ENCODE data around the gene NANOGP8. TPM values are rescaled to one million over a fixed set of nuclear protein-coding genes. Genes with fewer than 3 reads are reported as not detected.

The NANOGP8 gene
- total and polyA plus RNA-seq, 4 donors, result 0.17 TPM; not detected in 3

DNA sequence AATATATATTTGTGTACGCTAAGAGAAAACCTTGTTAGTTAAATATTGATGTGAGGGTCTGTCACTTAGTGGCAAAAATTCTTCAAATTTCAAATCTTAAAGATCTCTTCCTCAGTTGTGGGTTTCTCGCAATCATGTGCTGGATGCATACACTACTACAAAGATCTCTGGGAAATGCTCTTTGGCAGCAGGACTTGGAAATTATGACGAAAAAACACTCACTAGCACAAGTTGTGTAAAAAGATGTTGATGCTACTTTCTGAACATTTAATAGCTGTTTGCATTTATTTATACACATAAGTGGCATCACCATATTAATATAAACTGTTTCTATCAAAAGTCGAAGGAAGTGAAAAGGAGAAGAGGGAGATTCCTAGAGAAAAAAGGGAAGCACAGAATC lies 10.8 kb upstream of the NANOGP8 start (continued):
- TF ChIP-seq YY1 (IDR thresholded peaks at IDR 0.05) (no peak), FOXA1 (IDR thresholded peaks at IDR 0.05) (no peak)
- TF ChIP-seq, protein P1, sequence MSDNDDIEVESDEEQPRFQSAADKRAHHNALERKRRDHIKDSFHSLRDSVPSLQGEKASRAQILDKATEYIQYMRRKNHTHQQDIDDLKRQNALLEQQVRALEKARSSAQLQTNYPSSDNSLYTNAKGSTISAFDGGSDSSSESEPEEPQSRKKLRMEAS (IDR thresholded peaks at IDR 0.05), result no peak

GRCh38 chr15:35092846-35093245 lies 7.8 kb upstream of the NANOGP8 start:
- Histone ChIP-seq H3K4me1 (ENCODE audit: control insufficient read depth in 4 of 4, insufficient read depth in 4 of 4, low read length in 3 of 4) (no peaks in the 10 kb centered on the region), H3K9me3 (ENCODE audit: control insufficient read depth in 4 of 4, low read length in 3 of 4) (no peaks in the 10 kb centered on the region), H3K9ac (ENCODE audit: low read depth in 1 of 2, low read length in 2 of 2) (no peak overlapping the region), H3K36me3 (ENCODE audit: control insufficient read depth in 4 of 4, insufficient read depth in 3 of 4, low read depth in 1 of 4, low read length in 3 of 4) (no peaks in the 10 kb centered on the region), H3K27ac (ENCODE audit: low read depth in 1 of 2, low read length in 2 of 2) (no peak overlapping the region), H3K4me3 (ENCODE audit: low read depth in 1 of 3, low read length in 3 of 3) (no peak overlapping the region), H3K27me3 (ENCODE audit: control insufficient read depth in 4 of 4, insufficient read depth in 4 of 4, low read length in 3 of 4) (no peaks in the 10 kb centered on the region)
- TF ChIP-seq TAF1 (conservative IDR thresholded peaks at IDR 0.05) (no peak), FOXA2 (IDR thresholded peaks at IDR 0.05) (no peak), SP1 (IDR thresholded peaks at IDR 0.05) (no peak), RXRA (IDR thresholded peaks at IDR 0.05) (no peak), JUND (IDR thresholded peaks at IDR 0.05) (no peak), HNF4G (IDR thresholded peaks at IDR 0.05) (no peak), FOXA1 (IDR thresholded peaks at IDR 0.05) (no peak), YY1 (IDR thresholded peaks at IDR 0.05) (no peak), HNF4A (conservative IDR thresholded peaks at IDR 0.05) (no peak)
- TF ChIP-seq, protein P2, sequence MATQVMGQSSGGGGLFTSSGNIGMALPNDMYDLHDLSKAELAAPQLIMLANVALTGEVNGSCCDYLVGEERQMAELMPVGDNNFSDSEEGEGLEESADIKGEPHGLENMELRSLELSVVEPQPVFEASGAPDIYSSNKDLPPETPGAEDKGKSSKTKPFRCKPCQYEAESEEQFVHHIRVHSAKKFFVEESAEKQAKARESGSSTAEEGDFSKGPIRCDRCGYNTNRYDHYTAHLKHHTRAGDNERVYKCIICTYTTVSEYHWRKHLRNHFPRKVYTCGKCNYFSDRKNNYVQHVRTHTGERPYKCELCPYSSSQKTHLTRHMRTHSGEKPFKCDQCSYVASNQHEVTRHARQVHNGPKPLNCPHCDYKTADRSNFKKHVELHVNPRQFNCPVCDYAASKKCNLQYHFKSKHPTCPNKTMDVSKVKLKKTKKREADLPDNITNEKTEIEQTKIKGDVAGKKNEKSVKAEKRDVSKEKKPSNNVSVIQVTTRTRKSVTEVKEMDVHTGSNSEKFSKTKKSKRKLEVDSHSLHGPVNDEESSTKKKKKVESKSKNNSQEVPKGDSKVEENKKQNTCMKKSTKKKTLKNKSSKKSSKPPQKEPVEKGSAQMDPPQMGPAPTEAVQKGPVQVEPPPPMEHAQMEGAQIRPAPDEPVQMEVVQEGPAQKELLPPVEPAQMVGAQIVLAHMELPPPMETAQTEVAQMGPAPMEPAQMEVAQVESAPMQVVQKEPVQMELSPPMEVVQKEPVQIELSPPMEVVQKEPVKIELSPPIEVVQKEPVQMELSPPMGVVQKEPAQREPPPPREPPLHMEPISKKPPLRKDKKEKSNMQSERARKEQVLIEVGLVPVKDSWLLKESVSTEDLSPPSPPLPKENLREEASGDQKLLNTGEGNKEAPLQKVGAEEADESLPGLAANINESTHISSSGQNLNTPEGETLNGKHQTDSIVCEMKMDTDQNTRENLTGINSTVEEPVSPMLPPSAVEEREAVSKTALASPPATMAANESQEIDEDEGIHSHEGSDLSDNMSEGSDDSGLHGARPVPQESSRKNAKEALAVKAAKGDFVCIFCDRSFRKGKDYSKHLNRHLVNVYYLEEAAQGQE (IDR thresholded peaks at IDR 0.05), result no peak
- TF ChIP-seq, protein P3, sequence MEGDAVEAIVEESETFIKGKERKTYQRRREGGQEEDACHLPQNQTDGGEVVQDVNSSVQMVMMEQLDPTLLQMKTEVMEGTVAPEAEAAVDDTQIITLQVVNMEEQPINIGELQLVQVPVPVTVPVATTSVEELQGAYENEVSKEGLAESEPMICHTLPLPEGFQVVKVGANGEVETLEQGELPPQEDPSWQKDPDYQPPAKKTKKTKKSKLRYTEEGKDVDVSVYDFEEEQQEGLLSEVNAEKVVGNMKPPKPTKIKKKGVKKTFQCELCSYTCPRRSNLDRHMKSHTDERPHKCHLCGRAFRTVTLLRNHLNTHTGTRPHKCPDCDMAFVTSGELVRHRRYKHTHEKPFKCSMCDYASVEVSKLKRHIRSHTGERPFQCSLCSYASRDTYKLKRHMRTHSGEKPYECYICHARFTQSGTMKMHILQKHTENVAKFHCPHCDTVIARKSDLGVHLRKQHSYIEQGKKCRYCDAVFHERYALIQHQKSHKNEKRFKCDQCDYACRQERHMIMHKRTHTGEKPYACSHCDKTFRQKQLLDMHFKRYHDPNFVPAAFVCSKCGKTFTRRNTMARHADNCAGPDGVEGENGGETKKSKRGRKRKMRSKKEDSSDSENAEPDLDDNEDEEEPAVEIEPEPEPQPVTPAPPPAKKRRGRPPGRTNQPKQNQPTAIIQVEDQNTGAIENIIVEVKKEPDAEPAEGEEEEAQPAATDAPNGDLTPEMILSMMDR (IDR thresholded peaks at IDR 0.05; ENCODE audit: low read depth, low read length, missing input control), result no peak
- TF ChIP-seq, protein P1 (IDR thresholded peaks at IDR 0.05), result no peak
- no peak for DNase-seq (ENCODE audit: low spot score)
- WGBS, result 95% methylated on average over 33 of the region's 33 CpGs

- no peaks in the 10 kb centered on the region for H3K4me1 ChIP-seq (ENCODE audit: control insufficient read depth in 4 of 4, insufficient read depth in 4 of 4, low read length in 3 of 4)
- TF ChIP-seq HNF4A (conservative IDR thresholded peaks at IDR 0.05) (no peak), FOXA1 (IDR thresholded peaks at IDR 0.05) (no peak), TAF1 (conservative IDR thresholded peaks at IDR 0.05) (no peak), EGR1 (IDR thresholded peaks at IDR 0.05; ENCODE audit: low read depth in 2 of 2) (no peak), NR2F2 (IDR thresholded peaks at IDR 0.05) (no peak)
- no peak for DNase-seq (ENCODE audit: low spot score)
- no peaks in the 10 kb centered on the region for H3K27me3 ChIP-seq (ENCODE audit: control insufficient read depth in 4 of 4, insufficient read depth in 4 of 4, low read length in 3 of 4)
- no peak overlapping the region for H3K9ac ChIP-seq (ENCODE audit: low read depth in 1 of 2, low read length in 2 of 2)
- H3K4me3 ChIP-seq (ENCODE audit: low read depth in 1 of 3, low read length in 3 of 3), result no peak overlapping the region
- no peaks in the 10 kb centered on the region for H3K9me3 ChIP-seq (ENCODE audit: control insufficient read depth in 4 of 4, low read length in 3 of 4)
- no peak overlapping the region for H3K27ac ChIP-seq (ENCODE audit: low read depth in 1 of 2, low read length in 2 of 2)
- 98% methylated on average over 18 of the region's 18 CpGs for WGBS
- H3K36me3 ChIP-seq (ENCODE audit: control insufficient read depth in 4 of 4, insufficient read depth in 3 of 4, low read depth in 1 of 4, low read length in 3 of 4), result no peaks in the 10 kb centered on the region
Measured at GRCh38 chr15:35092311-35092710, 7.2 kb upstream of the NANOGP8 start.
